Epidermal melanocyte (primary cell): ENCODE results near the gene COL25A1.

Source experiments
- DNase-seq: peaks from one replicate; pipeline ENCODE4 v3.0.0; 2011; ENCODE audit warnings: low spot score; ENCODE audit not compliant: insufficient read length

The COL25A1 gene

GRCh38 chr4:108779958-108780357, 522.5 kb downstream of the COL25A1 start:
- DNase-seq, result no peak

GRCh38 chr4:108777388-108777787, 525.1 kb downstream of the COL25A1 start:
- DNase-seq, result no peak

- no peak for DNase-seq
These were observed 526.5 kb downstream of the COL25A1 start for GRCh38 chr4:108775921-108776320.

- DNase-seq, result no peak
These were observed 527.5 kb downstream of the COL25A1 start for GRCh38 chr4:108774809-108775530.

GRCh38 chr4:108772402-108772801, 530.1 kb downstream of the COL25A1 start:
- DNase-seq, result no peak

- DNase-seq, result no peak
These were observed 536.4 kb downstream of the COL25A1 start for GRCh38 chr4:108766058-108766457.

GRCh38 chr4:108763986-108764385, 538.5 kb downstream of the COL25A1 start:
- no peak for DNase-seq

GRCh38 chr4:108763226-108763593, 539.2 kb downstream of the COL25A1 start:
- DNase-seq, result no peak

- DNase-seq, result no peak
These were observed 539.8 kb downstream of the COL25A1 start, which contains the start of gene ETNPPL for GRCh38 chr4:108762559-108763225. Gene ETNPPL (minus strand): TSS chr4:108763053. CDS start chr4:108762898, 155 bp downstream.
